HG02642 (cell line): ENCODE results near the gene DLG4.

Source experiments
- ATAC-seq: cut with Tn5 transposase; IDR thresholded peaks from one replicate; pipeline ENCODE4 v1.9.1; 2021; ENCODE audit warnings: mild to moderate bottlenecking; ENCODE audit not compliant: unreplicated experiment, poor library complexity

Gene DLG4

GRCh38 chr17:7218166-7218565 is 1.5 kb downstream of the DLG4 start:
- ATAC-seq: no peak

- ATAC-seq: no peak
These were observed 2.3 kb downstream of the DLG4 start for GRCh38 chr17:7217113-7217987.

- ATAC-seq: no peak
These were observed 3.2 kb downstream of the DLG4 start for GRCh38 chr17:7216242-7217112.

- no peak for ATAC-seq
These were observed 3.9 kb downstream of the DLG4 start for GRCh38 chr17:7215652-7216180.

GRCh38 chr17:7215136-7215638 is 4.4 kb downstream of the DLG4 start:
- ATAC-seq: no peak

GRCh38 chr17:7214300-7215135 is 5.1 kb downstream of the DLG4 start:
- ATAC-seq: peak; percentile 83

- ATAC-seq: peak; percentile 6
These were observed 5.7 kb downstream of the DLG4 start for GRCh38 chr17:7213895-7214299.

- no peak for ATAC-seq
These were observed 8.0 kb downstream of the DLG4 start for GRCh38 chr17:7211491-7212273.

- ATAC-seq: no peak
These were observed 10.7 kb downstream of the DLG4 start for GRCh38 chr17:7208754-7209460.

GRCh38 chr17:7208027-7208571 is 11.5 kb downstream of the DLG4 start:
- no peak for ATAC-seq

- ATAC-seq: no peak
These were observed 12.3 kb downstream of the DLG4 start for GRCh38 chr17:7207120-7208001.

GRCh38 chr17:7205561-7205960 is 14.1 kb downstream of the DLG4 start:
- no peak for ATAC-seq

GRCh38 chr17:7204828-7205461 is 14.7 kb downstream of the DLG4 start:
- peak; percentile 80 for ATAC-seq

GRCh38 chr17:7204336-7204735 is 15.3 kb downstream of the DLG4 start:
- ATAC-seq: no peak

GRCh38 chr17:7203391-7203790 is 16.2 kb downstream of the DLG4 start:
- no peak for ATAC-seq

- no peak for ATAC-seq
These were observed 22.8 kb downstream of the DLG4 start for GRCh38 chr17:7196651-7197401.
